ENCODE results near the gene KAT8.
"Not testable (repeated sequence)": the region's sequence is repeated elsewhere in the genome, so short reads cannot be mapped to it uniquely, and the experiment has no call there.

Gene KAT8

GRCh38 chr16:31144418-31144817 is 27.0 kb downstream of the KAT8 start:
- peaks cover 5 to 19% of the 10 kb centered on the region in 2 donors for H3K4me1 ChIP-seq (ENCODE audit: control insufficient read depth in 1 of 2, insufficient read depth in 2 of 2, low read length in 2 of 2)
- H3K36me3 ChIP-seq (ENCODE audit: control insufficient read depth in 1 of 2, insufficient read depth in 2 of 2, low read length in 2 of 2); H3K27ac ChIP-seq (ENCODE audit: low read length); H3K9me3 ChIP-seq (ENCODE audit: control insufficient read depth in 1 of 2, low read length in 2 of 2); H3K27me3 ChIP-seq (ENCODE audit: low read depth, low read length); H3K4me3 ChIP-seq (ENCODE audit: low read depth in 1 of 2, low read length in 2 of 2): not testable (repeated sequence)

- Histone ChIP-seq H3K4me3 (ENCODE audit: low read depth in 1 of 2, low read length in 2 of 2) (no peak overlapping the region), H3K27me3 (ENCODE audit: low read depth, low read length) (no peaks in the 10 kb centered on the region), H3K27ac (ENCODE audit: low read length) (no peak overlapping the region), H3K36me3 (ENCODE audit: control insufficient read depth in 1 of 2, insufficient read depth in 2 of 2, low read length in 2 of 2) (no peaks in the 10 kb centered on the region), H3K9me3 (ENCODE audit: control insufficient read depth in 1 of 2, low read length in 2 of 2) (no peaks in the 10 kb centered on the region), H3K4me1 (ENCODE audit: control insufficient read depth in 1 of 2, insufficient read depth in 2 of 2, low read length in 2 of 2) (peaks cover 5 to 19% of the 10 kb centered on the region in 2 donors)
Observed at GRCh38 chr16:31145398-31145990, 28.0 kb downstream of the KAT8 start.

- no peaks in the 10 kb centered on the region for H3K27me3 ChIP-seq (ENCODE audit: low read depth, low read length)
- H3K9me3 ChIP-seq (ENCODE audit: control insufficient read depth in 1 of 2, low read length in 2 of 2), result no peaks in the 10 kb centered on the region
- H3K4me1 ChIP-seq (ENCODE audit: control insufficient read depth in 1 of 2, insufficient read depth in 2 of 2, low read length in 2 of 2), result peaks cover 0 to 6% of the 10 kb centered on the region in 2 donors
- H3K36me3 ChIP-seq (ENCODE audit: control insufficient read depth in 1 of 2, insufficient read depth in 2 of 2, low read length in 2 of 2), result no peaks in the 10 kb centered on the region
- H3K4me3 ChIP-seq (ENCODE audit: low read depth in 1 of 2, low read length in 2 of 2), result no peak overlapping the region
- no peak overlapping the region for H3K27ac ChIP-seq (ENCODE audit: low read length)
Observed at GRCh38 chr16:31147574-31147973, 30.1 kb downstream of the KAT8 start.

- H3K4me1 ChIP-seq (ENCODE audit: control insufficient read depth in 1 of 2, insufficient read depth in 2 of 2, low read length in 2 of 2), result no peaks in the 10 kb centered on the region
- no peaks in the 10 kb centered on the region for H3K9me3 ChIP-seq (ENCODE audit: control insufficient read depth in 1 of 2, low read length in 2 of 2)
- H3K36me3 ChIP-seq (ENCODE audit: control insufficient read depth in 1 of 2, insufficient read depth in 2 of 2, low read length in 2 of 2), result no peaks in the 10 kb centered on the region
- H3K27ac ChIP-seq (ENCODE audit: low read length), result no peak overlapping the region
- H3K27me3 ChIP-seq (ENCODE audit: low read depth, low read length), result no peaks in the 10 kb centered on the region
- no peak overlapping the region for H3K4me3 ChIP-seq (ENCODE audit: low read depth in 1 of 2, low read length in 2 of 2)
Observed at GRCh38 chr16:31148281-31148728, 30.8 kb downstream of the KAT8 start.

GRCh38 chr16:31148896-31149295 is 31.4 kb downstream of the KAT8 start:
- H3K9me3 ChIP-seq (ENCODE audit: control insufficient read depth in 1 of 2, low read length in 2 of 2), result no peaks in the 10 kb centered on the region
- no peak overlapping the region for H3K4me3 ChIP-seq (ENCODE audit: low read depth in 1 of 2, low read length in 2 of 2)
- no peak overlapping the region for H3K27ac ChIP-seq (ENCODE audit: low read length)
- no peaks in the 10 kb centered on the region for H3K36me3 ChIP-seq (ENCODE audit: control insufficient read depth in 1 of 2, insufficient read depth in 2 of 2, low read length in 2 of 2)
- no peaks in the 10 kb centered on the region for H3K4me1 ChIP-seq (ENCODE audit: control insufficient read depth in 1 of 2, insufficient read depth in 2 of 2, low read length in 2 of 2)
- H3K27me3 ChIP-seq (ENCODE audit: low read depth, low read length), result no peaks in the 10 kb centered on the region

GRCh38 chr16:31149332-31149731 is 31.9 kb downstream of the KAT8 start:
- Histone ChIP-seq H3K36me3 (ENCODE audit: control insufficient read depth in 1 of 2, insufficient read depth in 2 of 2, low read length in 2 of 2) (no peaks in the 10 kb centered on the region), H3K9me3 (ENCODE audit: control insufficient read depth in 1 of 2, low read length in 2 of 2) (no peaks in the 10 kb centered on the region), H3K4me3 (ENCODE audit: low read depth in 1 of 2, low read length in 2 of 2) (no peak overlapping the region), H3K4me1 (ENCODE audit: control insufficient read depth in 1 of 2, insufficient read depth in 2 of 2, low read length in 2 of 2) (no peaks in the 10 kb centered on the region), H3K27ac (ENCODE audit: low read length) (no peak overlapping the region), H3K27me3 (ENCODE audit: low read depth, low read length) (no peaks in the 10 kb centered on the region)

- no peaks in the 10 kb centered on the region for H3K9me3 ChIP-seq (ENCODE audit: control insufficient read depth in 1 of 2, low read length in 2 of 2)
- H3K4me1 ChIP-seq (ENCODE audit: control insufficient read depth in 1 of 2, insufficient read depth in 2 of 2, low read length in 2 of 2), result no peaks in the 10 kb centered on the region
- H3K4me3 ChIP-seq (ENCODE audit: low read depth in 1 of 2, low read length in 2 of 2), result no peak within 1 kb of the TSS
- no peaks in the 10 kb centered on the region for H3K36me3 ChIP-seq (ENCODE audit: control insufficient read depth in 1 of 2, insufficient read depth in 2 of 2, low read length in 2 of 2)
- no peak within 1 kb of the TSS for H3K27ac ChIP-seq (ENCODE audit: low read length)
- no peaks in the 10 kb centered on the region for H3K27me3 ChIP-seq (ENCODE audit: low read depth, low read length)
Observed at GRCh38 chr16:31149894-31150890, 32.7 kb downstream of the KAT8 start, which contains the start of gene PRSS36. PRSS36 (minus strand) TSS chr16:31150066; CDS start chr16:31150035, 31 bp downstream.

- not testable (repeated sequence) for H3K27ac ChIP-seq (ENCODE audit: low read length); H3K27me3 ChIP-seq (ENCODE audit: low read depth, low read length); H3K4me3 ChIP-seq (ENCODE audit: low read depth in 1 of 2, low read length in 2 of 2); H3K4me1 ChIP-seq (ENCODE audit: control insufficient read depth in 1 of 2, insufficient read depth in 2 of 2, low read length in 2 of 2); H3K36me3 ChIP-seq (ENCODE audit: control insufficient read depth in 1 of 2, insufficient read depth in 2 of 2, low read length in 2 of 2); H3K9me3 ChIP-seq (ENCODE audit: control insufficient read depth in 1 of 2, low read length in 2 of 2)
Observed at GRCh38 chr16:31150976-31151375, 33.5 kb downstream of the KAT8 start.

GRCh38 chr16:31157136-31157535 is 39.7 kb downstream of the KAT8 start:
- Histone ChIP-seq H3K4me1 (ENCODE audit: control insufficient read depth in 1 of 2, insufficient read depth in 2 of 2, low read length in 2 of 2) (no peaks in the 10 kb centered on the region), H3K36me3 (ENCODE audit: control insufficient read depth in 1 of 2, insufficient read depth in 2 of 2, low read length in 2 of 2) (no peaks in the 10 kb centered on the region), H3K27ac (ENCODE audit: low read length) (no peak overlapping the region), H3K27me3 (ENCODE audit: low read depth, low read length) (no peaks in the 10 kb centered on the region), H3K9me3 (ENCODE audit: control insufficient read depth in 1 of 2, low read length in 2 of 2) (no peaks in the 10 kb centered on the region), H3K4me3 (ENCODE audit: low read depth in 1 of 2, low read length in 2 of 2) (no peak overlapping the region)

GRCh38 chr16:31167315-31167714 is 49.9 kb downstream of the KAT8 start:
- no peak overlapping the region for H3K27ac ChIP-seq (ENCODE audit: low read length)
- H3K4me1 ChIP-seq (ENCODE audit: control insufficient read depth in 1 of 2, insufficient read depth in 2 of 2, low read length in 2 of 2), result no peaks in the 10 kb centered on the region
- no peak overlapping the region for H3K4me3 ChIP-seq (ENCODE audit: low read depth in 1 of 2, low read length in 2 of 2)
- H3K36me3 ChIP-seq (ENCODE audit: control insufficient read depth in 1 of 2, insufficient read depth in 2 of 2, low read length in 2 of 2), result no peaks in the 10 kb centered on the region
- H3K27me3 ChIP-seq (ENCODE audit: low read depth, low read length), result no peaks in the 10 kb centered on the region
- no peaks in the 10 kb centered on the region for H3K9me3 ChIP-seq (ENCODE audit: control insufficient read depth in 1 of 2, low read length in 2 of 2)

- Histone ChIP-seq H3K9me3 (ENCODE audit: control insufficient read depth in 1 of 2, low read length in 2 of 2) (no peaks in the 10 kb centered on the region), H3K4me1 (ENCODE audit: control insufficient read depth in 1 of 2, insufficient read depth in 2 of 2, low read length in 2 of 2) (no peaks in the 10 kb centered on the region), H3K27ac (ENCODE audit: low read length) (no peak overlapping the region), H3K27me3 (ENCODE audit: low read depth, low read length) (no peaks in the 10 kb centered on the region), H3K36me3 (ENCODE audit: control insufficient read depth in 1 of 2, insufficient read depth in 2 of 2, low read length in 2 of 2) (no peaks in the 10 kb centered on the region), H3K4me3 (ENCODE audit: low read depth in 1 of 2, low read length in 2 of 2) (no peak overlapping the region)
Observed at GRCh38 chr16:31168848-31169247, 51.4 kb downstream of the KAT8 start.

Measured in muscle layer of duodenum (tissue), 2 donors.